Activated CD4-positive, CD25-positive, alpha-beta regulatory T cell treated with anti-CD3 and anti-CD28 coated beads, Interleukin-2, amount 50 U/mL, for 16 hours (primary cell): ENCODE measurements around the gene SEMA3E.
"Not testable (repeated sequence)": the region's sequence is repeated elsewhere in the genome, so short reads cannot be mapped to it uniquely, and the experiment has no call there.

ENCODE experiments used
- DNase-seq: peaks from one replicate; pipeline ENCODE4 v3.0.0-alpha.2; 2020; ENCODE audit warnings: low read depth, low spot score

Gene SEMA3E

GRCh38 chr7:83487801-83488200, 161.1 kb downstream of the SEMA3E start:
- DNase-seq, result no peak

GRCh38 chr7:83486957-83487356, 162.0 kb downstream of the SEMA3E start:
- DNase-seq, result no peak

- DNase-seq, result no peak
Measured at GRCh38 chr7:83486536-83486935, 162.4 kb downstream of the SEMA3E start.

- no peak for DNase-seq
Measured at GRCh38 chr7:83484826-83485225, 164.1 kb downstream of the SEMA3E start.

GRCh38 chr7:83484266-83484665, 164.7 kb downstream of the SEMA3E start:
- no peak for DNase-seq

GRCh38 chr7:83478616-83479015, 170.3 kb downstream of the SEMA3E start:
- DNase-seq, result no peak

- DNase-seq, result no peak
Measured at GRCh38 chr7:83476511-83477050, 172.4 kb downstream of the SEMA3E start.

- DNase-seq, result no peak
Measured at GRCh38 chr7:83475420-83475819, 173.5 kb downstream of the SEMA3E start.

GRCh38 chr7:83472376-83472775, 176.6 kb downstream of the SEMA3E start:
- DNase-seq, result no peak

GRCh38 chr7:83469491-83469890, 179.4 kb downstream of the SEMA3E start:
- no peak for DNase-seq

GRCh38 chr7:83469076-83469475, 179.9 kb downstream of the SEMA3E start:
- DNase-seq, result no peak

- no peak for DNase-seq
Measured at GRCh38 chr7:83468251-83468739, 180.6 kb downstream of the SEMA3E start.

- no peak for DNase-seq
Measured at GRCh38 chr7:83467493-83467892, 181.4 kb downstream of the SEMA3E start.

- no peak for DNase-seq
Measured at GRCh38 chr7:83466956-83467355, 182.0 kb downstream of the SEMA3E start.

- DNase-seq, result no peak
Measured at GRCh38 chr7:83466187-83466923, 182.6 kb downstream of the SEMA3E start.

- no peak for DNase-seq
Measured at GRCh38 chr7:83465643-83466042, 183.3 kb downstream of the SEMA3E start.

- not testable (repeated sequence) for DNase-seq
Measured at GRCh38 chr7:83461820-83462219, 187.1 kb downstream of the SEMA3E start.

GRCh38 chr7:83459930-83460653, 188.8 kb downstream of the SEMA3E start:
- DNase-seq, result not testable (repeated sequence)

- DNase-seq, result not testable (repeated sequence)
Measured at GRCh38 chr7:83459101-83459929, 189.6 kb downstream of the SEMA3E start.

GRCh38 chr7:83457022-83457892, 191.7 kb downstream of the SEMA3E start:
- no peak for DNase-seq

GRCh38 chr7:83456413-83456812, 192.5 kb downstream of the SEMA3E start:
- no peak for DNase-seq
